ENCODE data around the gene ACTR3C.

Gene ACTR3C

DNA sequence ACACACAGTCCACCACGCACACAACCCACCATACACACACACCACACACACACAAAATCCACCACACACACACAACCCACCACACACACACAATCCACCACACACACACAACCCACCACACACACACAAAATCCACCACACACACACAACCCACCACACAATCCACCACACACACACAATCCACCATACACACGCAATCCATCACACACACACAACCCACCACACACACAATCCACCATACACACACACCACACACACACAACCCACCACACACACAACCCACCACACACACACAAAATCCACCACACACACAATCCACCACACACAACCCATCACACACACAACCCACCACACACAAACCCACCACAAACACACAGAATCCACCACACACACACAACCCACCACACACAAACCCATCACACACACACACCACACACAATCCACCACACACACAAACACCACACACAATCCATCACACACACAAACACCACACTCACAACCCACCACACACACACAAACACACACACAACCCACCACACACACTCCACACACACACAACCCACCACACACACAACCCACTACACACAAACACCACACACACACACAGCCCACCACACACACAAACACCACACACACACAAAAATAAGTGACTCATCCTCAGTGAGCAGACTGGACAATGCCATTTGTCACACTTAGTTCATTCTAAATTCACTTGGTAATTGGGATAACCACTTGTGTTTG is 36.4 kb upstream of the ACTR3C start:
- no peak for DNase-seq (ENCODE audit: low read depth in 2 of 2)

DNA sequence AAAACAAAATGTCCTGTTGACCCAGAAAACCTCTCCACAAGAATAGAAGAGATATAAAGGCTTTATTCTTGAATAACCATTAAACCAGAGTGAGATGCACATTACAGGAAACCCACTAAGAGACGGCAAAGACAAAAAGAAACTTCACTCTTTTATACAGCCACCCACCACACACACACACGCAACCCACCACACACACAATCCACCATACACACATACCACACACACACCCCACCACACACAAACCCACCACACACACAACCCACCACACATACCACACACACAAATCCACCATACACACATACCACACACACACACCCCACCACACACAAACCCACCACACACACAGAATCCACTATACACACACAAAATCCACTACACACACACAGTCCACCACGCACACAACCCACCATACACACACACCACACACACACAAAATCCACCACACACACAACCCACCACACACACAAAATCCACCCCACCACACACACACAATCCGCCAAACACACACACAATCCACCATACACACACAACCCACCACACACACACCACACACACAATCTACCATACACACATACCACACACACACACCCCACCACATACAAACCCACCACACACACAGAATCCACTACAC is 35.8 kb upstream of the ACTR3C start:
- DNase-seq (ENCODE audit: low read depth in 2 of 2): no peak

DNA sequence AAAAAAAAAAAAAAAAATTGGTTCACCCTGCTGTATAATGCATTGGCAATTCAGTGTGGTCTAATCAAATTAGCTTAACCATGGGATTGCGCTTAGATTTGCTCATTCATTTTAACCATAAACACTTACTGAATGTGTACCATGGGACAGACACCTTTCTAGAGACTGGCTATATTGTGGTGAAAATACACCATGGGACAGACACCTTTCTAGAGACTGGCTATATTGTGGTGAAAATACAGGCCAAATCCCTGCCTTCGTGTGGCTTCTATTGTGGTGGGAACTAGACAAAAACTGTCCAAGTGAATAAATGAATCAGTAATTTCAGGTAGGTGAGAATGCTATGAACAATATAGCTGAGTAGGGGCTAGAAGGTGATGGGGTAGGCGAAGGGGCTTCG is 35.1 kb upstream of the ACTR3C start:
- no peak for DNase-seq (ENCODE audit: low read depth in 2 of 2)

DNA sequence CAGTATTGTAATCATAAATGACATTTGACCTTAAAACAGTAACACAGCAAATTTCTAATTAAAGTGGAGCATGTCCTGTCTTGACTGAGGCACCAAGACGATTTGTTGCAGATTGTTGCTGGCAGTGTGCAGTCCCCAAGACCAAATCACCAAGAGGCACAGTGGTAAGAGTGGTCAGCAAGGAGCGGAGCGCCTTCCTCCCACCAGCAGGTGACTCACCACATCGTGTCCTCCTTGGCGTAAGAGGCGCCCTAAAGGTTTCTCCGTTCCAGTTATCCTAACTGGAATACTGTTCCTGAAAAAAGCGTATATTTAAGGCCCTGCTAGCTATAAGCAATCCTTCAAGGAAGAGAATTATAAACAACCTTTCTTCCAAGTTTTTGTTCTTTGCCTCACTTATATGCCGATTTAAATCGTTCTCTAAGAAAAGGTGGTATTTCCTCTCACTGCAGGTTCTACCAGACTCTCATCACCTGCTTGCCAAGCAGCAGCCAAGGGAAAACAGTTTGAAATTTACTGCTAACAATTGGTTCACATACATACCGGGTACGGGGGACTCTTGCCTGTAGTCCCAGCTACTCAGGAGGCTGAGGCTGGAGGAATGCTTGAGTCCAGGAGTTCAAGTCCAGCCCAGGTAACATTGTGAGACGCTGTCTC is 34.6 kb upstream of the ACTR3C start:
- no peak for DNase-seq (ENCODE audit: low read depth in 2 of 2)

DNA sequence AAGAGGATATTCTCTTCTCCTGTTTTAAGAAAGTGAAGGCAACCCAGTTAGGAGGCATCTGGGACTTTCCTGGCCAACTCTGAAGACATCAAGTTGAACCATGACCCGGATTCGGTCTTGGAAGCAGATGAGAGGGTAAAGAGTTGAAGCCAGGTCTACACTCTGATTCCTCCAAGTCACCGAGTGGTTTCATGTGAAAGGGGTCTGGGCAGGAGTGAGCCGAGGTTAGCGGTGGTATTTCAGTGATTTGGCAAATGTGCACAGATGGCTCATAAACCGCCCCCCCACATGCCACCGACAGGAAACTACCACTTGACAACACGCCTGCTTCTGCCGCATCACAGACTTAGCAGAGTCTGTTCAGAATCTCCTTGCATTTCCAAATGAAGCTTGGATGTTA is 33.9 kb upstream of the ACTR3C start:
- DNase-seq (ENCODE audit: low read depth in 2 of 2): peak; percentile 44 to 51

DNA sequence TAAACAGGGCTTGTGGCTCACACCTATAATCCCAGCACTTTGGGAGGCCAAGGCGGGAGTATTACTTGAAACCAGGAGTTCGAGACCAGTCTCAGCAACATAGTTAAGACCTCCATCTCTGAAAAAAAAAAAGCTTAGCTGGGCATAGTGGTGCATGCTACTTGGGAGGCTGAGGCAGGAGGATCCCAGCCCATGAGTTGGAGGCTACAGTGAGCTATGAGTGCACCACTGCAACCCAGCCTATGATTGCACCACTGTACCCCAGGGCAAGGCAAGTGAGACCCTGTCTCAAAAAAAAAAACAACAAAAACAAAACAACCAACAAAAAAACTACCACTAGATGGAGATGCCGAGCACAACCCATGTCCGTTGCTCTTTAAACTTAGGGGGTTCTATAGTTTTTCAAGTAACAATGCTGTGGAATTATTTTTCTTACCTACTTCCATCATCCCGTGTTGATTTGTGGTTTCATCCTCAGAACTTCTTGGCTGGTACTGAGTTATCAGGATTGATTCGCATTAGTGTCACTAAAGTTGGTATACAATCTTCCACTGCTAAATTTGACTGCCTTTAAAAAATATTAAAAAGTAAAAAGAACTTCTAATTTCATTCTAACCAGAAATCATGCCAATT is 33.0 kb upstream of the ACTR3C start:
- no peak for DNase-seq (ENCODE audit: low read depth in 2 of 2)

DNA sequence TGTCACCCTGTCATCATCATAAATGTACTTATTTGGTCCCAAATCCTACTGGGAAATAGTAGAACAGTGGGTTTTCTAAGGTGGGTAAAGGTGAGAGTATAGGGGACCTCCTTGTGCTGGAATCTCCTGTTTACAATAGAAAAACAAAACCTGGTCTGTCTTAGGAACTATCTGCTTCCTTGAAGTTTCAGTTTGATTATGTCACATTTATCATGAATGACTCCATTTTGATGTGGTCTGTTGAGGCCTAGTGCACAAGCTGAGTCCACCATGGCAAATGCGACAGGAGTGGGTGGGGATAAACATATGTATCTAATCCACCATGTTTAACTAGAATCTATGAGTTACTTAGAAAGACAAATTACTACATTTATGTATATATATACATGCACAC is 32.3 kb upstream of the ACTR3C start:
- DNase-seq (ENCODE audit: low read depth in 2 of 2): no peak

DNA sequence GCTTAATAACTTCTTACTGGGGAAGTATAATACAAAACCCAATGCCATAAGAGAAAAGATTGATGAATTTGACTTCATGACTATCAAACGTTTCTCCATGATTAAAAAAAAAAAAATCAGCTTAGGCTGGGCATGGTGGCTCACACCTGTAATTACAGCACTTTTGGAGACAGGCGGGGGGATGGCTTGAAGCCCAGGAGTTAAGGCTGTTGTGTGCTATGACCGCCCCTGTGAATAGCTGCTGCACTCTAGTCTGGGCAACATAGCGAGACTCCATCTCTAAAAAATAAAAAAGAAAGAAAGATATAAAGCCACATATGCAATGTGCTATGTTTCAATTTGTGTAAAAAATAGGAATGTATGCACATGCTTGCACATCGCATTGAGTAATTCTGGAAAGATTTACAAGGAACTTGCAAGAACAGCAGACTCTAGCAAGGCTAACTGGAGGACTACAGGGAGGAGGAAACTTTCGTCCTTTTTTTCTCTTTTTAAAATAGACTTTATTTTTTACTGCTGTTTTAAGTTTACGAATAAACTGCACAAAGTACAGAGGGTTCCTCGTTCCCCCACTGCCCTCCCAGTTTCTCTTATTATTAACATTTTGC is 28.3 kb upstream of the ACTR3C start:
- DNase-seq (ENCODE audit: low read depth in 2 of 2): no peak

DNA sequence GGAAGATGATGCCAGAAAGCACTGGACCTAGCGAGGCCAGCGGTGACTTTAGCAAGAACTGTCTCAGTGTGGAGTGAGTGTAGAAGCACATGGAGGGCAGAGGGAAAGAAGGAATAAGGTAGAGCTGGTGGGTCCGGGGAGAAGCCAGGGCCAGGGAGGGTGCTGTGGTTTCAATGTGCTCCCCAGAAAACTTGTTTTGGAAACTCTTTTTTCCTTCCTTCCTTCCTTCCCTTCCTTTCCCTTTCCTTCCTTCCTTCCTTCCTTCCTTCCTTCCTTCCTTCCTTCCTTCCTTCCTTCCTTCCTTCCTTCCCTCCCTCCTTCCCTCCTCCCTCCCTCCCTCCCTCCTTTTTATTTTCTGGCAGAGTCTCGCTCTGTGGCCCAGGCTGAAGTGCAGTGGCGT is 23.6 kb upstream of the ACTR3C start:
- no peak for DNase-seq (ENCODE audit: low read depth in 2 of 2)

DNA sequence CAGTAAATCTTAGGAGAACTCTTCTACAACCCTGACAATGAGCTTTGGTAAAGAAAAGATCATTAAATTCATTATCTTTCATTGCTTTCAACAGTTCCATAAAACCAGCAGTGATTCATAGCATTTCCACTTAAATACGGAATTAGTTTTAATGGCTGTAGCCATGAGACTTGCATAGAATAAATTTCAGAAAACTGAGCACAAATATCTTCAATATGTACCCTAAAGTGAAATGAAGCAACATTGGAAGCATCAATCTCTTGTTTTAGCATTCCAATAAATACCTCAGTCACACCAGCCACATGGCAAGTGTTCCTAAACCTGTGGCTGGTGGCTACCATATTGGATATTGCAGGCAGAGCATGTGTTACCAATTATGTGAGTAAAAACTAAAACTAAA is 21.7 kb upstream of the ACTR3C start:
- DNase-seq (ENCODE audit: low read depth in 2 of 2): no peak

DNA sequence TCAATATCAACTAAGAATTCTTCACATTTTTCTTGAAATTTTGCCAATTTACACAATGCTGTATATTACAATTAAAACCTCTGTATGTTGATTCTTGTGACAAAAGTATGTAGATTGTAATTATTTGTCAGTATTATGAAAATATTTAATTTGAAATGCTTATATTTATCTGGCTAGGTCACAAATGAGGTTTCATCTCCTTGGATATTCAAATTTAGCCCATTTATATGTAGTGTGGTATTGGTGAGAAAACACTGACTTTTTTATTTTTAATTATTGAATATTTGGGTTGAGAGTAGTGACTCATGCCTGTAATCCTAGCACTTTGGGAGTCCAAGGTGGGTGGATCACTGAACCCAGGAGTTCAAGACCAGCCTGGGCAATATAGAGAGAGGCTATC is 21.0 kb upstream of the ACTR3C start:
- DNase-seq (ENCODE audit: low read depth in 2 of 2): no peak

DNA sequence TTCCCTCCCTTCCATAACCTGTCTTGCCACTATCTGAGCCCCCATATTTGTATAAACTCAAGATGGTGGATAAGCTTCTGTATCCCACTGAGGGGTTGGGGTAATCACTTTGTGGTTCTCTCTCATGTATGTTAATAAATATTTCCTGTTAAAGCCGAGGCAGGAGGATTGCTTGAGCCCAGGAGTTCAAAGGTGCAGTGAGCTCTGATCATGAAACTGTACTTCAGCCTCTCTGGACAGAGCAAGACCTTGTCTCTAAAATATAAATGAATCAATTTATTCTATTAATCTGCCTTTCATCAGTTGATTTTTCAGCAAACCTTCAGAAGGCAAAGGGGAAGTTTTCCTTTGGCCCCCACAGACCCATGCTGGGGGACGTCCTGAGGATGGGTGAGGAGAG is 19.9 kb upstream of the ACTR3C start:
- DNase-seq (ENCODE audit: low read depth in 2 of 2): no peak

DNA sequence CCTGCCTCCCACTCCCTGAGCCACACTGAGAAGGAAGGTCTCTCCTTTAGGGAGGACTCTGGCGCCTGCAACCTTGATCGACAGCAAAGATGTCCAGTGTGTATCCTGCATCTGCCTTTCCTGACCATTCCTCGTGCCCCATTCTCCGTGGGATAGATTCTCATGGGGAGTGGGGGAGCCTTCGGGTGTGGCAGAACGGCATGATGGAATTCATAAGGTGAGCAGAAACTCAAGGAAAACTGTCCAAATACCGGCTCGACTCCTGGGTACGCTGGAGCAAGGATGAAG is 18.7 kb upstream of the ACTR3C start:
- no peak for DNase-seq (ENCODE audit: low read depth in 2 of 2)

DNA sequence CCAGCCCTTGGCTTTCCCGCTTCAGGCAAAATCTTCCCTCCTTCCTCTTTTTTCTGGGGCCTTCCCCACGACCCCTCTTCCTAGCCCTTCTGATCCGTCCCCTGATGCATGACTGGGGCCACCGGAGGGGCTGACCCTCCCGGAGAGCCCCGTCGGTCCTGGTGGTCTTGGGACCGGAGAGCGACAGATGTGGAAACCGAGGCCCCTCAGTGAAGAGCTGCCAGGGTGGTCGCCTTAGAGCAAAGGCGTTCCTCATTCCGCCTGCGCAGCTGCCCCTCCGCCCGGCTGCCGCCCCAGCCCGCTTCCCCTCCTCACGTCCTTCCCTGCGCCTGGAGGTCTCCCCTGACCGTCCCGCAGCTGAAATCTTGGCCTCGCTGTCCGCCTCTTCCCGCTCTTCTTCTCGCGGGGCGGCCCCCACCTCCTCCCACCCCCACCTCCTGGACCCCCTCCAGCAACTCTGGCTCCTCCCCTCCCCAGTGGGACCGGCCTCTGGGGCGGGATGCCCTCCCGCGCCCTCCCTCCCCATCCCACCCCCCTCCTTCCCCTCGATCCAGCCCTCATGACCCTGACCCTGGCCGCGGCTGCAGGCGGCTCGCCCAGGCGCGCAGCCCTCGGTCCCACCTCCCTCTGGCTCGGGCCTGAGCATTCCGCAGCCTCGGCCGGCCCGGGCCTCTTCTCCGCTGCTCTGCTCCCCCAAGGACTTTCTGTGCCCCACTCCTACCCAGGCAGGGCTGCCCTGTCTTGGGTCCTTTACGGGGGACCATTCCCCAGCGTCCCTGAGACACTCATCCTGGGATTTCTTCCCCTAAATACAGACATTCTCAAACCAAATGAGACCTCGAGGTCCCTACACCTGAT is 18.1 kb upstream of the ACTR3C start, which contains the start of gene RARRES2:
TSS of gene RARRES2 (minus strand) at position 367 of the 858 bp plus-strand sequence. CDS start 1,020 bp downstream, outside the sequence.
- no peak for DNase-seq (ENCODE audit: low read depth in 2 of 2)

DNA sequence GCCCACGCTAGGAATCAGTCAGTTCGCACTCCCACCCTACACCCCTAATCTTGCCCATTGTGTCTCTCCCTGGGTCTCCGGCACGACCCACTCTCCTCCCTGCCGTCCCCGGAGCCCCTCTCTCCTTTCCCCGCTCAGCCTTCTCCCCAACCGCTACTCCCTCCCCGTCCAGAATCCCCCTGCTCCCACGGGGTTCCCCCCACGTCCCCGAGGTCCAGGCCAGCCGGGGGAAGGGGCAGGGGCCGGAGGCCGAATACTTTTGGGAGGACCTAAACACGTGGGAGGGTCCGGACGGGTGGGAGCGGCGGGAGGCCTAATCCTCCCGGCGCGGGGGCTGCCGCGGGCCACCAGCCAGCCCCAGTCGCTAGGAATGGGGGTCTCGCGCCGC is 17.5 kb upstream of the ACTR3C start:
- no peak for DNase-seq (ENCODE audit: low read depth in 2 of 2)

DNA sequence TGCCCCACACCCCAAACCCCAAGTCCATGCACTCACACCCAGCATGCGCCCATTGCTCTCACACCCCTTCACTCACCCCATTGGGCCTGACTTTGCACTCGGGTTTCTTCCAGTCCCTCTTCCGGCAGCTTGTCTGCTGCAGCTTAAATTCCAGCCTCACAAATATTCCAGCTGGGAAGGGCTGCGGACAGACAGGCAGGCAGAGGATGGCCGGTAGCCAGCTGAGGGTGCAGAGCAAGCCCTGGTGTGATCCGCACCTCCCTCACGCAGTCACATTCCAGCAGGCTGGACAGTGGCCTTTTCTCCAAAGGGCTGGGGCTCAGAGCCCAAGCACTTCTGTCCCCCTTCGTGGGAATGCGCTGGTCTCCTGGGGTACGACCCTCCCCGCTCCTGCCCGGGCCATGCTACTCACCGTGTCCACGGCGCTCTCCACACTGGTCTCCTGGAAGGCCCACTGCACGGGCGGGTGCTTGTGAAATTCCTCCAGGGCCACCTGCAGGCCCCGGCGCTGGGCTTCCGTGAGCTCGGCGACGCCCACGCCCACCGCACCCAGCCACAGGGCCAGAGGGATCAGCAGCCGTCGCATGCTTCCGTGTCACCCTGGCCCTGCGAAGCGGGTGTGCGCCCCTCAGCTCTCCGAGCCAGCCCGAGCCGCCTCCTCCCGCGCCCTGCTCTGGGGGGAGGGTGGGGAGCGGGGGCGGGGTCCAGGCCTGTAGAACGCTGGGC is 16.8 kb upstream of the ACTR3C start:
- no peak for DNase-seq (ENCODE audit: low read depth in 2 of 2)

DNA sequence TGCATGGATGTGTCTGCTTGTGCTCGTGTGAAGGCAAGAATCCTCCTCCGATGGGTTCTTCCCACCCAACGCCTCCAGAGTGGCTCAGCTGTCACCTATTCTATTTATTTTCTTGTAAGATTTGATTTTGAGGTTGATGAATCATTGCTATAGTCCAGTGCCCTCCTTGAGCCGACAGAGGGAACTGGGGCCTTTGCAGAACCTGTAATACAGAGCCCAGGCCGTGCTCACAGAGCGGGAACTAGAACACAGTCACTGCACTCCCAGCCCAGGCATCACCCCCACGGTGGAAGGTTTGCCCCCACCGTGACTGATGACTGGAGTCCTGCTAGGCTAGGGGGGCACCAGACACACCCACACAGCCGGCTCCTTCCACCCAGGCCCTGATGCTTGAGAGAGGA is 16.1 kb upstream of the ACTR3C start:
- DNase-seq (ENCODE audit: low read depth in 2 of 2): no peak

DNA sequence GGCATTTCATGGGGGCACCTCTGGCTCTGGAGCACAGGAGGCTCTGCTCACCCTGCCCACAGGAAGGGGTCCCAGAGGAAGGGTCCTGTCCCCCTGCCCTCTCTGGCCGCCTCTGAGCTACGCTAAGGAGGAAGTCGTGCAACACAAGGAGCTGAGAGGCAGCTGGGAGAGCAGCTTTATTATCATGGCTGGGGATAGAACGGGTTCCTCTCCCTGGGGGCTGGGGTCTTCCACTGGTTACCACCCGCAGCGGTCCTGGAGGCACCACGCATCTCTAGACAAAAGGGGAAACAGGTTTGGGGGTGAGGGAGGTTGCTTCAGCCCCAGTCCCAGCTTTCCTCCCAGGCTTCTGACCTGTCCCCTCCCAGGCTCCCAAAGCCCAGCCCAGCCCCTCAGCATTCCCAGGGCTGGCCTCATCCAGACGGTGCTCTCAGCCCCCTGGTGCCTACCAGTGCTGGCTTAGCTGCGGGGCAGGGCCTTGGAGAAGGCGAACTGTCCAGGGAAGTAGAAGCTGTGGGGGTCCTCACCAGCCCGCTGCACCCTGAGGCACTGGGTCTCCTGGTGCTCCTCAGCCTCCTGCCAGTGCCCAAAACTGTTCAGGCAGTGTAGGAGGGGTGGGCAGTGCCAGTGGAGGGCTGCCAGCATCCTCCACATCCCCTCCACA is 15.0 kb upstream of the ACTR3C start:
- no peak for DNase-seq (ENCODE audit: low read depth in 2 of 2)

DNA sequence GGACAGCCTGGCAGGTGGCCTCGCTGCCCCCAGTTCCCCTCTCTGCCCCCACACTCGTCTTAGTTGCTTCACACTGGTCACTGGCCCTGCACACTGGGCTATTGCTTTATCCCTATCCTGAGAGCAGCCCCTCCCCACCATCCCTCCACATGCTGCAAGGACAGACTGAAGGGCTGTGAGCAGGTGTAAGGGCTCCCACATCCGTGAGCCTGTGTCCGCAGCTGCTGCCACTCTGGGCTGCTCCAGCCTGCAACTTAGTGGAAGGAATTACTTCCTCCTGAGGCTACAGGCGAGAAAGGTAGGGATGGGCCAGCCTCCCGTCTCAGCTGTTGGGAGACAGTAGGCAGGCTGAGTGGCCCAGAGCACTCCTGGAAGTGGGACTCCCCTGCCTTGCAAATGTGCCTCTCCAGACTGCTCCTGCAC is 14.3 kb upstream of the ACTR3C start:
- DNase-seq (ENCODE audit: low read depth in 2 of 2): no peak

DNA sequence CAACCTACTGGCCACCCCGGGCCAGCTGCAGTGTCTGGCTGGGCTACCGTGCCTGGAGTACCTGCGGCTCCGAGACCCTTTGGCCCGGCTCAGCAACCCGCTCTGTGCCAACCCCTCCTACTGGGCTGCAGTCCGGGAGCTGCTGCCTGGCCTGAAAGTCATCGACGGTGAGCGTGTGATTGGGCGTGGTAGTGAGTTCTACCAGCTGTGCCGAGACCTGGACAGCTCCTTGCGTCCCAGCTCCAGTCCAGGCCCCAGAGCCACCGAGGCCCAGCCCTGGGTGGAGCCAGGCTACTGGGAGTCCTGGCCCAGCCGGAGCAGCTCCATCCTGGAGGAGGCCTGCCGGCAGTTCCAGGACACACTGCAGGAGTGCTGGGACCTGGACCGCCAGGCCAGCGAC is 13.8 kb upstream of the ACTR3C start:
- no peak for DNase-seq (ENCODE audit: low read depth in 2 of 2)
